Esophagus muscularis mucosa (tissue), 4 donors: ENCODE results near the gene TGM6.

Source experiments
- EP300 ChIP-seq: sonication (generic); formaldehyde crosslinking; IDR thresholded peaks from one replicate; pipeline ENCODE4 v1.6.1; 2017; ENCODE audit warnings: antibody characterized with exemption
- POLR2A ChIP-seq: fragments of 450-650 bp; IDR thresholded peaks from one replicate; pipeline ENCODE4 v1.6.1; 2017; ENCODE audit warnings: antibody characterized with exemption, moderate library complexity, mild to moderate bottlenecking, low read depth
- POLR2AphosphoS5 ChIP-seq, 2 donors: sonication (generic); formaldehyde crosslinking; IDR thresholded peaks; one replicate each; pipeline ENCODE4 v1.6.1; 2017; ENCODE audit warnings: antibody characterized with exemption in 2 of 2
- TF ChIP-seq, protein P1 (sequence below), 3 experiments: fragments of 200-600 bp in 2 of 3; fragments of 450-650 bp in 1 of 3; sonication (generic) in 2 of 3; IDR thresholded peaks; one replicate each; pipeline ENCODE4 v1.5.1; 2017 to 2019; ENCODE audit warnings: antibody characterized with exemption in 3 of 3, mild to moderate bottlenecking in 2 of 3, moderate library complexity in 1 of 3

DNA sequence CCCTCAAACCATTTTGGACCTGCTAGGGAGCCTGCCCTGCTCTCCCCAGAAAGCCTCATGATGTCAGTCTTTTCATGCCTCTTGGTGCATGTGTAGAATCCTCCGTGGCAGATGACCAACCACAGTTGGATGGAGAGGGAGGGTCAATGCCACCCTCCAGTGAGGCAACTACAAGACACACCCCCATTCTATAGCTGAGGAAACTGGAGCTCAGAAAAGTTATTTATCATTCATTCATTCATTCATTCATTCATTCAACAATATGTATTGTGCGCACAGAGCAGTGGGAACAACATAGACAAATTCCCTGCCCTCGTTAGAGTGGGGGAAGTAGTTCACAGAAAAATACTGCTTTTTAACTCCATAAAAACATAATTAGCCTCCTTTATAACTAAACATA lies 73.1 kb downstream of the TGM6 start:
- TF ChIP-seq, protein P1, sequence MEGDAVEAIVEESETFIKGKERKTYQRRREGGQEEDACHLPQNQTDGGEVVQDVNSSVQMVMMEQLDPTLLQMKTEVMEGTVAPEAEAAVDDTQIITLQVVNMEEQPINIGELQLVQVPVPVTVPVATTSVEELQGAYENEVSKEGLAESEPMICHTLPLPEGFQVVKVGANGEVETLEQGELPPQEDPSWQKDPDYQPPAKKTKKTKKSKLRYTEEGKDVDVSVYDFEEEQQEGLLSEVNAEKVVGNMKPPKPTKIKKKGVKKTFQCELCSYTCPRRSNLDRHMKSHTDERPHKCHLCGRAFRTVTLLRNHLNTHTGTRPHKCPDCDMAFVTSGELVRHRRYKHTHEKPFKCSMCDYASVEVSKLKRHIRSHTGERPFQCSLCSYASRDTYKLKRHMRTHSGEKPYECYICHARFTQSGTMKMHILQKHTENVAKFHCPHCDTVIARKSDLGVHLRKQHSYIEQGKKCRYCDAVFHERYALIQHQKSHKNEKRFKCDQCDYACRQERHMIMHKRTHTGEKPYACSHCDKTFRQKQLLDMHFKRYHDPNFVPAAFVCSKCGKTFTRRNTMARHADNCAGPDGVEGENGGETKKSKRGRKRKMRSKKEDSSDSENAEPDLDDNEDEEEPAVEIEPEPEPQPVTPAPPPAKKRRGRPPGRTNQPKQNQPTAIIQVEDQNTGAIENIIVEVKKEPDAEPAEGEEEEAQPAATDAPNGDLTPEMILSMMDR (IDR thresholded peaks at IDR 0.05): no peak
- TF ChIP-seq POLR2A (no peak), POLR2AphosphoS5 (IDR thresholded peaks at IDR 0.05) (no peak), EP300 (no peak)
